Erythroblast (primary cell): Measurements from ENCODE around the gene ARHGEF4.

Source experiments
- GATA1 ChIP-seq: IDR thresholded peaks from 2 replicates; pipeline ENCODE4 v1.6.1; 2011; ENCODE audit warnings: low read depth, mild to moderate bottlenecking, control low read depth, low read length, moderate library complexity
- POLR2A ChIP-seq: IDR thresholded peaks from 2 replicates; pipeline ENCODE4 v1.6.1; 2011; ENCODE audit warnings: mild to moderate bottlenecking, low read length

- TF ChIP-seq POLR2A (no peak), GATA1 (no peak)
These were observed 174.8 kb downstream of the ARHGEF4 start for GRCh38 chr2:131011486-131011885.
